SIG-M5 treated with dmso at 0.1 percent for 504 hours (cell line): ENCODE results near the gene SKI.
"Not testable (repeated sequence)": the region's sequence is repeated elsewhere in the genome, so short reads cannot be mapped to it uniquely, and the experiment has no call there.

ENCODE experiments used
- DNase-seq: peaks from one replicate; lab custom pipeline; 2025; ENCODE audit not compliant: unreplicated experiment; lab: John Stamatoyannopoulos, UW

The SKI gene

DNA sequence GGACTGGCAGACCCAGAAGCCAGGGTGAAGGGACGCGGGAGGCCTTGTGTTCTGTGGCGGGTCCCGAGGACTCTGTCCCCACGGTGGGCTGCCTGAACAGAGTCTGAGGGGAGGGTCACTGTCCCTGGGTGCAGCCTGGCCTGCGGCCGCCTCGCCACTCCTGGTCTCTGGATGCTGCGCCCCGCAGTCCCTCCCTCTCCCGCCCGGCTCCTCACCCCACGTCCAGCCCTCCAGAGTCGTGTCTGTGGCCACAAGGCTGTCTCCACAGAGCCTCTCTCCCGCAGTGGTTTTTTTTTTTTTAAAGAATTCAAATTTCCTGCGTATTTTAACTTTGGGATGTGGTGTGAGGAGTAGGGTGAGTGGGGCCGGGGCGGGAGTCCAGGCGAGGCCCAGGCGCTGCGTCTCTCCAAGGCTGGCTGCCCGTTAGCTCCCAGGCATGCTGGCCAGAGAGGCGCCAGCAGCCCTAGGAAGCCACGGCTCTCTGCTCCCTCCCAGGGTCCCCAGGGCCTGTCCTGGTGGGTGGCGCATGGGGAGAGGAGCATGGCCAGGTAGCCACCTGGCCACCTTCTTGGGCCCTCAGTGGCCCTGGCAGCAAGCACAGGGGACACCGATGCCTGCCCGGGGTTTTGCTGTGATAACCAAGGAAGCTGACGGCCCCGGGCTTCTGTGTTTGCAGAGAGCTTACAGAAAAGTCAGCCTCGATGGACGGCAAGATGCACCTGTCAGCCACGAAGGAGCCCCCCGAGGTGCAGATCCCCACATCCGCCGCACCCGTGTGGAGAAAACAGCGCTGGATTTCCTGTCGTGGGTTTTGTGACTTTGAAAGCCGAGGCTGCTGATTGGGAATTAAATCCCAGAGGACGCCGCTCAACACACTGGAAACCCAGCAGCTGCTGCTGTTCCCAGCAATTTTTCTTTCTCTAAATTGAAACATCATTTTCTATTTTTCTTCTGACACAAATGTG, 90.5 kb downstream of the SKI start:
- no peak for DNase-seq

DNA sequence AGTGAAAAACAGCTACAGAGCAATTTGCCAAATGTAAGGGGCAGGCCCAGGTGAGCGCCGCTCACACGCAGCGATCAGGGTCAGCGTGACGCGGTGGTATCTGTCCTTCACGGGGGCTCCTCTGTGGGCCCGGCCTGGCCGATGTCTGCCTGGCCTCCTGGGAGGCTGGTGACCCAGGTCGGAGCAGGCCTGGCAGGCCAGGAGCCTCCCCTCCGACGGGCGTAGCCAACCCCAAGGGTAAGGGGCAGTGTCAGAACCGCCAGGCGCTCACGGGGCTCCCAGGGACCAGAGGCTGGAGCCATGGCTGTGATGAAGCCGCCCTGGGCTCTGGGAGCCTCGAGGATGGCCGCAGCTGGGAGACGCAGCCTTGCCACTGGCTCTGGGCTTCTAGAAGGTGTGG, 91.2 kb downstream of the SKI start:
- no peak for DNase-seq

DNA sequence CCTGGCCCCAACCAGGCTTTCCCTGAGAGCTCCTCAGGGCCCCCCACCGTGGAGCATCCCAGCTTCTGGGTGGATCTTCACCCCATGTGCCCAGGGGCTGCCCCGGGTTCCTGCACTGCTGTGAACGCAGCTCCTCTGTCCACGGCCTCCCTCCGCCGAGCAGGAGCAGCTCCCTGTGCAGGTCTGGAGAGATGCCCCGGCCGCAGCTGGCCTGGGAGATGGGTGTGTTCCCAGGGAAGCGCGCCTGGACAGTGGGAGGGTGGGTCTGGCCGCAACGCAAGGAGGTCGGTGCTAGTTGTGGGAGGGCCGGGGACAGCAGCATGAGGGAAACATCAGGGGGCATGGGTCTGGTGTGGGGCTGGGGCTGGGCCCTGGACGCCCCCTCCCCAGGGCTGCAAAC, 91.9 kb downstream of the SKI start:
- DNase-seq, result no peak

DNA sequence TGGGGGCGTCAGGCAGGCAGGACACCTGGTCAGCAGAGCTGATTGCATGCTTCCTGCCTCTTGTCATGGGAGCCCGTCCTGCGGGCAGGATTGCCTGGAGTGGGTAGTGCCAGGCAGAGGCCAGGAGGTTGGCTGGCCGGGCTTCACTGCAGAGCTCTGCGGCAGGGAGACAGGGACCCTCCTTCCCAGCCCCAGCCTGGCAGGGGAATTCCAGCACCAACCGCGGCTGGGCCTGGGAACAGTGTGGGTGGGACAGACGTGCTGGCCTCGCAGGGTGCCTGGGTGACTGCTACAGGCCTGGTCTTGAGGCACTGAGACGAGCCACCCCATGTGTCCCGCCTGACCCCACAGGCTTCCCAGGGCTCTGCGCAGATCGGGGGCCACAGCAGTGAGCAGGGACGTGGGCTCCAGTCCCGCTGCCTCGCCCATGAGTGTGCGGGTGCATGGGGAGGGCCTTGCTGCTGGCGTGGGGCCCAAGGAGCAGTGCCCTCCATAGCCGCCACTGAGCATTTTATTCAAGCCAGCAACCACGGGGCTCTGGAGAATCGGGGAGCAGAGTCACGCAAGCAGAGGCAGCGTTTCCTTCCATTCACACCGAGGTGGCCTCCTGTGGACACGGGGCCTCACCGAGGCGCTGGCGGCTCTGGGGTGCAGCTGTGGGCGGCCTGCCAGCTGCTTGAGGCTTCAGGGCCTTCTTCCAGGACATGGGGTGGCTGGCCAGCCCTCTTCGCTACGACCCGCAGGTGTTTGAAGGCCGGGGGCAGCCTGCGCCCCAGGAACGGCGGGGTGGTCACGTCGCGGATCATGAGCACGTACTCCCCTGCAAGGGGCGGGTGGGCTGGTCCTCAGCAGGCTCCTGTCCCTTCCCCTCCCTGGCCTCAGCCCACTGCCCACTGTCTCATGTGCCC, 92.9 kb downstream of the SKI start:
- no peak for DNase-seq

DNA sequence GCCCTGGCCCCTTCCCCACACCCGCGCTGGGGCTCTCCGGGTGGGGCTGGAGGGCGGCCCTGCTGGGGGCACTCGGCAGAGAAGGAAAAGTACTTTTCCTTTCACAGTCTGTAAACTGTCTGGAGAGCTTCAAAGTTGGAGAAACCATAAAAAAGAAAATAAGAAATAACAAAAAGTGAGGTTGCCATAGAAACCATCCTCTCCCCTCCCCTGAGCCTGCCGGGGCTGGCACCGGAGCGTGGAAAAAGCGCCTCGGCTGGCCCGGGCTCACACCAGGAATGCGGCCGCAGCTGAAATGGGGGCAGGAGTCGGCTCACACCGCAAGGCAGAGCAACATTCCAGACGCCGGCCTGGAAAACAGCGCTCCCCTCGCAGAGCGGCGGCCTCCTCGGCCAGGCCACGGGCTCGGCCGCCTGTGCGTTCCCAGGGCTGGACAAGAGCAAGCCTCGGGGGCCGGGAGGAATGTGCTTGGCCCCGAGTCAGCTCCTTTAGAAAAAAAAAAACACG, 94.0 kb downstream of the SKI start:
- DNase-seq, result no peak

DNA sequence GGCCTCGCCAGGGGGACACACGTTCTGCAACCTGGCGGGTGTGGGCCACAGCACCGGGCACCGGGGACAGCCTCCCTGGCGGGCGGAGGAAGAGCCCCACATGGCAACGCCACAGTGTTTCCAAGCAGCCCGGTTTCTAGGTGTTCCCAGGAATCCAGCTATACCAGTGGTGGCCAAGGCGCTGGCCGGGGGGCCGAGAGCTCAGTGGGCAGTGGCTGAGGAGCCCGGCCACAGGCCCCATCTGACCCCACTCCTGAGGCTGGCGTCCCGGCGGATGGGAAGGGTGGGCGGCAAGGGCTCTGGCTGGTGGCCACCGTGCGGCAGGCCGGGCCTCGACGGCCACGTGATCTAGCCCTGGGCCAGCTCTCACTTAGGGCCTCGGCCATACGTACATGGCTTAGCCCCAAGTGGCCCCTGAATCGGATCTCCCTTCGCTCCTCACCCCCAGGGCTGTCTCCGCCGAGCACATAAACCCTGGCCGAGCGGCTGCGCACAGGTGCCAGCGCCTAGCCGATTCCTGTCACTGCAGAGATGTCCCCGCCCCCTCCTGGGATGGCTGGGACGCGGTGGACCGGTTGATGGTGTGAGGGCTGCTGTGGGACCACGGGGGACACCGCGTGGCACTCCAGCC, 94.6 kb downstream of the SKI start:
- DNase-seq, result no peak

DNA sequence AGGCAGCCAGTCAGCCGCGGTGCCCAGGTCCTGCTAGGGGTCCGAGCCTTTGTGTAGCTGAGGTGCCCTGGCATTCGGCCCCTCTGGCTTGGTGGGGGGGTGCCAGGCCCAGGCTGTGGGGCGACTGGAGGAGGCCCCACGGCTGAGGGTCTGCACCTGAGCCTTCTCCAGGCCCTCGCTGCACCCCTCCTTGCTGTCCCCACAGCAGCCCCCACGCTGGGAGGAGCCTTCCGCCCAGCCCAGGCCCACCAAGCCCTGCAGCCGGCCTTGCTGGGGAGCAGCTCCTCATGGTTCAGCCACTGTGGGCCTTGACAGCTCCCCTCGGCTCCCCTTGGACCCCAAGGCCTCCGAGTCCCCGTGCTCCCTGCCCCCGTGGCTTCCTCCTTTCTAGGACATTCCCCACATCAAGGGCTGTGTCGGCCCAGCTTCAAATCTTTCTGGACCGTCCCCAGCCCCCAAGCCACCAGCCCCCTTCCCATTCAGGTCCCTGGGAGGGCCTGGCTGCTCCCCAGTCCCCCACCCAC, 95.4 kb downstream of the SKI start:
- DNase-seq, result no peak

DNA sequence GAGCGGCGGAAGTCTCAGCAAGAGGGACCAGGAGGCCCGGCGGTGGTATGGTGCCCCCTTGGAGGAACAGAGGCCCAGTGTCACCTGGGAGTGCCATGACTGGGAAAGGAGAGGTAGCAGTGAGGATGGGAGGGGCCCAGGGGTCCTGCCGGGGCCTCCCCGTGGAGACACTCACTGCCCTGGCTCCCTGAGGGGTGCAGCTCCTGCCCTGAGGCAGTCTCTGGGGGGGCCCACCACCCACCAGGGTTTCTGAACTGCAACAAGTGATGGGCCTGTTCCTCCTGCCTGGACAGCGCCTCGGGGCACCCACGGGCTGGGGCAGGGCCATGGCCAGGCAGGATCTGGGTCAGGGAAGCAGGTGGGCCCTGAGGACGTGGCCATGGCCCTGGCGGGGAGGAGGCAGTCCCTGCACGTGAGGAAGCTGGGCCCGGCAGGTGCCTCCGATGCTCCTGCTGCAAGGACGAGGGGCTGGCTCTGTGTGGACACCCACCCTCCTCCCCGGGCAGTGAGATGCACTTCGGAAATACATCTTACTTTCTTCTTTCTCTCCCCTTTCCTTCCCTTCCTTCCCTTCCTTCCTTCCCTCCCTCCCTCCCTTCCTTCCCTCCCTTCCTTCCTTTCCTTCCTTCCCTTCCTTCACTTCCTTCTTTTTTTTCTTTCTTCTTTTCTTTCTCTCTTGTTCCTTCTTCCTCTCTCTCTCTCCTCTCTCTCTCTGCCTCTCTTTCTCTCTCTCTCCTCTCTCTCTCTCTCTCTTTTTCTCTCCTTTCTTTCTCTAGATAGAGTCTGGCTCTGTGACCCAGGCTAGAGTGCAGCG, 96.6 kb downstream of the SKI start:
- DNase-seq, result no peak

DNA sequence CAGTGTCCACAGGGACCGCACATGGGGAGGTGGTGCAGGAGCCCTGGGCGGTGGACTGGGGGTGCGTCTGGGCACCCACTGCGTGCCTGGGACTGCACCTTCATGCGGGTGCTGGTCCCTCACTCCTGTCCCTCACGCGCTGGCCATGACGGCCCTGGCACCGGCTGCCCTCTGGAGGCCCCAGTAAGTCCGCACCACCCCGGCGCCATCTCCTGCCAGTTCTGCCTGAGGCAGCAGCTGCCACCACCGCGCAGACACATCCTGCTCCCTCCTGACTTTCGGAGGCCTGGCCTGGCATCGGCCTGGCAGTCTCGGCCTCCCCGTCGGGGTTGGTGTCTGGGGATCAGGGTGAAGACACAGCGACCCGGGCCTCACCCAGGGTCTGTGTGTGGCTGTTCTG, 98.4 kb downstream of the SKI start:
- DNase-seq, result no peak

DNA sequence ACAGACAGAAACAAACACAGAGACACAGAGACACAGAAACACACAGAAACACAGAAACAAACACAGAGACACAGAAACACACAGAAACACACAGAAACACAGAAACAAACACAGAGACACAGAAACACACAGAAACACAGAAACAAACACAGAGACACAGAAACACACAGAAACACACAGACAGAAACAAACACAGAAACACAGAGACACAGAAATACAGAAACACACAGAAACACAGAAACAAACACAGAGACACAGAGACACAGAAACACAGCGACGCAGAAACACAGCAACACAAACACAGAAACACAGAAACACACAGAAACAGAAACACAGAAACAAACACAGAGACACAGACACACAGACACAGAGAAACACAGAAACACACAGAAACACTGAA, 99.0 kb downstream of the SKI start:
- not testable (repeated sequence) for DNase-seq

DNA sequence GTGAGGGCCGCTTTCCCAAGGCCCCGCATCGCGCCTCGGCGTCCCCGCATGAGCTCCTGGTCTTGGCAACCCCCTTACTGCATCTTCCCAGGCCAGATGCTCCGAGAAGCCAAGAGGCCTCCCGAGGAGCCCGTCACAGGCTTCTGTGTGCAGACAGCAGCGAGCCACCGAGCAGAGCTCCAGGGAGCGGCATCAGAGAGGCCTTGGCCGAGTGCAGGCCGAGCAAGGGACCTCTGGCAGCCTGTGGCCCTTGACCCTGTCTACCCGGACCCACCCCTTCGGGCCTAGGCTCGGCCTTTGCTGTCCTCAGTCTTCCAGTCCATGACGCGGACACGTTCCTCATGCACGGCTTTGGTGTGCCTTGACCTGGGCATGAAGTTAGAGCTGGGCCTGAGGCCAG, 99.7 kb downstream of the SKI start:
- DNase-seq, result no peak

DNA sequence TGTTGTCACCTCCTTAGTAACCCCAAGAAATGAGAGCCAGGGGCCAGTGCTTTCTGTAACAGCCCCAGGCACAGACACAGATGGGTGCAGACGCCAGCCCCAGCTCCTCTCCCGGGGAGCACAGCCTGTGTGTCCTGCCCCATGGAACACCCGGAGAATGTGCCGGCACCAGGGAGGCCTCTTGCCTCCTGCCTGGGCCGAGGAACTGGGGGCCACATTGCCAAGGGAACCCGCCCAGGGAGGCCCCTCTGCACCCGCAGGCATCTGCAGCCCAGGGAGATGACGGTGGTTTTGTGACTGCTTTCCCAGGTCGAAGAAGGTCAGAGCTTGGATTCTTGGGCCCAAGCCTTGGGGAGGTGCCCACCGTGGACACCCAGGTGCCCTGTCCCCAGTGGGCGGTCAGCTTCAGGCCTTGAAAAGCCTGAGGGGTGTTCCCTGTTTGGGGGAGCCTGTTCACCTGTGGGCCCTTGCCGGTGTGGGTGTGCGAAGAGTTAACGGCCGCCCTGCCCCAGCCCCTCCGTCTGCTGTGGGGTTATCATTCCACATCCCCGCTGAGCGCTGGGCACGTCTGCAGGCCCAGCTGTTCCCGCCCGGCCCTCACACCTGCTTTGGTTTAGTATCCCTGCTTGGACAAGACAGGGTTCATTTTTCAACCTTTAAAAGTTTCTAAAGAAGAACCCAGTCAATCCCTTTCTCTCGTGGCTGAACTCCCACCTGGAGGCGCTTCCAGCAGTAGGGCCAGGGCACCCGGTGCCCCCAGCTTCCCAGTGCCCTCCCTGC, 100.7 kb downstream of the SKI start:
- no peak for DNase-seq

DNA sequence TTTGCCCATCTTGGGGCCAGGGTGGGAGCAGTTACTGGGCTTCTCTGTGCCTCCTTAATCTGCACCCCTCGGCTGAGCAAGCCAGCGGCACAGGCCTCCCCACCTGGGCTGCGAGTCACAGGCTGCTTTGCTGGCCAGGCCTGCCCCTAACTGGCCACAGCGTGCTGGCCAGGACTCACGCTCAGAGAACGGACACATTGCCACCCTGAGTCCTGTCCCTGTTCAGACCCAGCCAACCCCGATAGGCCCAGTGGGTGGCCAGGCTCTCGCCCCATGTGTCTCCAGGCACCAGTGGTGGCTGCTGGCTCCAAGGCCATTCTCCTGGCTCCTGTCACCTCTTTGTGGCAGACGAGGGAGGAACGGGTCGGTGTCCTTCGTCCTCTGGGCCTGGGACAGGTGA, 101.9 kb downstream of the SKI start:
- no peak for DNase-seq

DNA sequence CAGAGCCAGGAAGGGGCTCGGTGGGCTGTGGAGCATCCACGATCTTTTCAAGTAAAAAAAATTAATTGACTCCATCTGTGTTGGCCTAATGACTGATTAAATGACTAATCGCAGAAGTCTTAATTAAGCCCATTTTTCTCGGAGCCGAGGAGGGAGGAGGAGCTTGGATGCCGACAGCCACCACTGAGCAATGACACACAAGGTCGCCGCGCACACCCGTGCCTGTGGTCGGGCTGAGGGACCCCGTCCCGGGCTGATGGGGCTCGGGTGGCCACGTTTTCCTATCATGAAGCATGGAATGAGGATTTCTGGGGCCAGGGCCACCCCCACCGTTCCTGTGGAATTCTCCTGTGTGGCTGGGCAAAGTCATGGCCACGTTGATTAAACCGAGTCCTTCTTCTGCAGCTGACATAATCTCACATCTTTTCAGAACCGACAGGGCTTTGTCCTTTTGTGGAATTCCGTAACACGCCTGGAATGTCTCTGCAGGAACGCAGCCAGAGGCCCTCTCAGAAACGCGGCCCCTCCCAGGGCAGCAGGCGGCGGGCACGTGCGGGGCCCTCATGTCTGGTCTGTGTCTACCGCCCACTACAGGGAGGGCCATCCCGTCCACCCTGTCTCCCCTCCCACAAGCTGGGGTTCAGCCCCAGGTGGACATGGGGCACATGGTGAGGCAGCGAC, 102.5 kb downstream of the SKI start:
- no peak for DNase-seq

DNA sequence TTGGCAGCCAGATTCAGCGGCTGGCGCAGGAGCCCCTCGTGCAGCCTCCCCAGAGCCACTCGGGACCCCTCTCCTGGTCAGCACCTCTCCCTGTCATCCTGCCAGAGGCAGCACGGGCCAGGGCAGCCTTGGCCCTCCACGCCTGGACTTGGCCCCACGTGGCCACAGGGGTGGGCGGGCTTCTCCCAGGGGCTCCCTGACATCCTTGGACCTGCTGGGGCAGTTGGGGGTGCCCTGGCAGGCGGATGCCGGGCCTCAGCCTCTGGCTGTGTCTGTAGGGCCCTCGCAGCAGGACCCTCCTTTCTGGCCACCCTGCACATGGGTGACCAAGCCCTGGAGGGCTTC, 103.1 kb downstream of the SKI start:
- no peak for DNase-seq

DNA sequence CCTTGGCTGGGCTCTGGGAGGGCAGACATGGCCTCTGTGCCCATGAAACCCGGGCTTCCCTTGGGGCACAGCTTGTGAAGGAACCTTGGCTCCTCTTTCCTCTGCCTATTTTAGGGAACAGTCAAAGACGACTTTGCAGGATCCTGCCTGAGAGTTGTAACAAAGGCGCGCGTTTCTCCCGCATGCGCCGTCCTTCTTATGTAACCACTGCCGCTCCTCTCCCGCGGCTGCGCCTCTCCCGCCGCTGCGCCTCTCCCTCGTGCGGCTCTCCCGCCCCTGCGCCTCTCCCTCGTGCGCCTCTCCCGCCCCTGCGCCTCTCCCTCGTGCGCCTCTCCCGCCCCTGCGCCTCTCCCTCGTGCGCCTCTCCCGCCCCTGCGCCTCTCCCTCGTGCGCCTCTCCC, 103.5 kb downstream of the SKI start:
- not testable (repeated sequence) for DNase-seq

DNA sequence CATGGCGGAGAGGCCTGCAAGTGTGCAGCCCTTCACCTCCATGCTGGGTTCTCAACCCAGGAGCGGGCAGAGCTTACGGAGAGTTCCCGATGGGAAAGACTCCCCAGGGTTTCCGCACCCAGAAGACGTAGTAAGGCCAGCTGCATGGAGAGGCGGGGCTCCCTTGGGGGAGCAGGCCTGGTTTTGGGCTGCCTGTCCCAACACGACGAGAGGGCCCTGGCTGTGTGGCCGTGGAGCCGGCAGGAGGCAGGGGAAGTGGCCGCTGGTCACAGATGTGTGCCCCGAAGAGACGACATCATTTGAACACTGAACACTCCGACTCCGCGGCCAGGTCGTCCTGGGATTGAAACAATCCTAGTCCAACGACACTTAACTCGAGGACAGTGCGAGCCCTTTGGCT, 106.2 kb downstream of the SKI start:
- DNase-seq, result no peak

DNA sequence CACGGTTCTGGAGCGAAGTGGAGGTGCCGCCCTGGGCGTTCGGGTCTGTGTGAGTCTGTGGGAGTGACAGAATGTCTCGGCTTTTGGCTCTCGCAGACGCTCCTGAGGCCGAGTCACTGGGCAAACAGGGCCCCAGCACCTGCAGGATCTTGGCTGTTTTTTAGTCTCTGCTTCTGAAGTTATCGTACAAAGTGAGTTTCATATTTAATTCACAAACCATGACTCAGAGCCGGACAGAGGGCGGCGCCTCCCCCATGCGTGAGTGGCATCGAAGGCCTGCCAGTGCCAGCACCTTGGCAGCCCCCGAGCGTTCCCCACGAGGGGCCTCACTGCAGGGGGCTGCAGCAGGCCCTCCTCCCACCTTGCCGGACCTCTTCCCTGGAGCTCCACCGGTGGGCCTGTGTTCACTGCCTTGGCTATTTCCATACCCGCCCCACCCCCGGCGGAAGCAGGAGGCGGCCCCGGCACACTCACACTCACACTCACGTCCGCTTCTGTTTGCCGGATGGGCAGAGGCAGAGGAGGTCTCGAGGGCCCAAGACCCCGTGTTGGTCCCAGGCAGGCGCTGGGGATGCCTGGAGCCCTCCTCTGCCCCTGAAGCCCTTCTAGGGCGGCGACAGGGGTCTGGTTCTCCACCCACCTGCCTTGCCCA, 106.9 kb downstream of the SKI start:
- no peak for DNase-seq
